ENCODE measurements around the gene FERMT1.

DNA sequence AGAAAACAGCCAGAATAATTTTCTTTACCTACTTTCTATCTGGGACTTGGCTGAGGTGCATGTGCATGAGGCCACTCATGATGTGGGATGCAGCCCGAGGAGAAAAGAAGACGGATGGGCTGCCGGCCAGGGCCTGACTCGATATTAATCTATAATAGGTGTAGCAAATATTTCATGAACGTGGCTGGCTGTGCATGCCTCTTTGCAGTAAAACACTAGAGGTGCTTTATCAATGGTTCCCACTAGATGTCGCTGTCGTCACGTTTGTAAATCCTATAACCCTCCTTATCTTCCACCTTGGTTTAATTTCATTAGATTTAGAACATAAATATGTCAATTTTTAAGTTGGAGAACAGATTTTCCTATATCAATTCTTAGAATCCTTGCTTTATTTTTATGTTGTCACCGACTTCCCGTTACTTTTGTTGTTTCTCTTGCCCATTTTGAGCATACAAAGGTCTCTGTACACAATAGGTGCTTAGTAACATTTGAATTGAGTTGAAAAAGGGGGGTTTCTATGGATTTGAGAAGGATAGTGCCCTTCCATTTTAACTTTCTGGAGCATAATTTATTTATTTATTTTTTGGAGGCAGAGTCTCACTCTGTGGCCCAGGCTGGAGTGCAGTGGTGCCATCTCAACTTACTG lies 19.6 kb upstream of the FERMT1 start:
- TF ChIP-seq CTCF (IDR thresholded peaks at IDR 0.05): peak; percentile 79 to 90 (median 84)
- TF ChIP-seq POLR2A (IDR thresholded peaks at IDR 0.05): no peak

All from adrenal gland (tissue), 5 donors.